AG04450 (cell line): ENCODE measurements around the gene PPP2R5C. TPM values are rescaled to one million over a fixed set of nuclear protein-coding genes. Genes with fewer than 3 reads are reported as not detected.

Experiments
- CTCF ChIA-PET: fragments of 300-600, 350-600 bp; formaldehyde crosslinking; extraction: SDS; loops from one replicate; lab custom pipeline; 2022; ENCODE audit warnings: antibody characterized with exemption, inconsistent platforms; lab: Charles Lee
- POLR2A ChIA-PET: fragments of 350-600 bp; formaldehyde crosslinking; extraction: SDS; loops from one replicate; lab custom pipeline; 2021; ENCODE audit warnings: antibody characterized with exemption, inconsistent platforms; lab: Yijun Ruan, JAX
- DNase-seq: peaks from one replicate; pipeline ENCODE4 v3.0.0-alpha.2; 2011; ENCODE audit warnings: low read depth, low spot score
- H3K27ac ChIP-seq: one replicate; pipeline ENCODE4 v1.5.1; 2012; ENCODE audit warnings: low read depth, low read length, control low read depth
- H3K27me3 ChIP-seq: one replicate; pipeline ENCODE4 v1.6.0; 2012; ENCODE audit warnings: low read length; ENCODE audit not compliant: control insufficient read depth, insufficient read depth
- H3K4me3 ChIP-seq: 2 replicates; pipeline ENCODE4 v1.5.1; 2011; ENCODE audit warnings: mild to moderate bottlenecking, low read depth, low read length, control low read depth
- H3K9me3 ChIP-seq: 2 replicates; pipeline ENCODE4 v1.5.1; 2012; ENCODE audit warnings: low read length; ENCODE audit not compliant: control insufficient read depth, insufficient read depth
- CTCF ChIP-seq: IDR thresholded peaks from 2 replicates; pipeline ENCODE4 v1.5.1; 2011; ENCODE audit warnings: low read depth, low read length, control low read depth, inconsistent platforms
- polyA plus RNA-seq: library from polyadenylated mRNA; depleted of rRNA; stranded (reverse); fragments of >200 nt; gene quantifications from 2 replicates; pipeline ENCODE4 v1.2.3, GENCODE V29; 2011

PPP2R5C gene
- polyA plus RNA-seq, 1 experiment: 140 TPM

- Histone ChIP-seq H3K9me3 (no peaks in the 10 kb centered on the region; the same call in 1 of the 2 replicates), H3K4me3 (no peak overlapping the region), H3K27me3 (no peaks in the 10 kb centered on the region), H3K27ac (no peak overlapping the region)
- no peak for TF ChIP-seq CTCF
- ChIA-PET CTCF (interaction anchor here (0.5 kb wide), 1 partner anchor 405 kb away, joined by 3 read pairs; no protein-coding TSS in a partner anchor), POLR2A (no interaction called here)
- DNase-seq: no peak
These were observed 113.7 kb downstream of the PPP2R5C start for GRCh38 chr14:101875041-101875726.

GRCh38 chr14:101875727-101876554 is 114.4 kb downstream of the PPP2R5C start:
- TF ChIP-seq CTCF: no peak
- Histone ChIP-seq H3K27me3 (no peaks in the 10 kb centered on the region), H3K27ac (no peak overlapping the region), H3K4me3 (no peak overlapping the region), H3K9me3 (no peaks in the 10 kb centered on the region; the same call in 1 of the 2 replicates)
- ChIA-PET CTCF (no interaction called here), POLR2A (no interaction called here)
- no peak for DNase-seq

- no peaks in the 10 kb centered on the region for H3K27me3 ChIP-seq
- H3K4me3 ChIP-seq: no peak overlapping the region
- CTCF ChIA-PET: no interaction called here
- POLR2A ChIA-PET: no interaction called here
- H3K27ac ChIP-seq: no peak overlapping the region
- TF ChIP-seq CTCF: no peak
- DNase-seq: no peak
- no peaks in the 10 kb centered on the region; the same call in 1 of the 2 replicates for H3K9me3 ChIP-seq
These were observed 115.0 kb downstream of the PPP2R5C start for GRCh38 chr14:101876555-101876938.

GRCh38 chr14:101877766-101878165 is 116.3 kb downstream of the PPP2R5C start:
- Histone ChIP-seq H3K27me3 (no peaks in the 10 kb centered on the region), H3K9me3 (no peaks in the 10 kb centered on the region; the same call in 1 of the 2 replicates), H3K4me3 (no peak overlapping the region), H3K27ac (no peak overlapping the region)
- no peak for TF ChIP-seq CTCF
- POLR2A ChIA-PET: no interaction called here
- no peak for DNase-seq
- CTCF ChIA-PET: no interaction called here
